HT-29 (cell line): ENCODE results near the gene PPP3CB. TPM values are rescaled to one million over a fixed set of nuclear protein-coding genes. Genes with fewer than 3 reads are reported as not detected.

ENCODE experiments used
- DNase-seq: peaks from one replicate; pipeline ENCODE4 v3.0.0-alpha.2; 2015; ENCODE audit warnings: low spot score
- total RNA-seq: library from RNA; depleted of rRNA; stranded (reverse); fragments of >200 nt; shearing (Covaris generic); gene quantifications from 2 replicates; pipeline ENCODE4 v1.2.3, GENCODE V29; 2014

The PPP3CB gene
- total RNA-seq, 1 experiment from 2014 or later = 4.9 TPM

GRCh38 chr10:73485320-73485719 is 10.5 kb downstream of the PPP3CB start:
- DNase-seq = no peak

DNA sequence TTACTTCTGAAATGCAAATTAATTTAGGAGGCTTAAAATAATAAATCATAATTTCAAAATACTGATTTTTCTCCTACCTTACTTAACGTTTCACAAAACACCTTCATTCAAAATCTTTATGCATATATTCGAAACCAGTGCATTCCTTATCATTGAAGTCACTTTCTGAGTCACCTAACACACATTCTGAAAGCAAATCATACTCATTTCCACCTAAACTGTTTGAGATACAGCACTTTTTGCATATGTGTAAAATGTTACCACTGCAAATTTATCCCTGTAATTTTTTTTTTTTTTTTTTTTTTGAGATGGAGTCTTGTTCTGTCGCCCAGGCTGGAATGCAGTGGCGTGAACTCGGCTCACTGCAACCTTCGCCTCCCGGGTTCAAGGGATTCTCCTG is 15.7 kb downstream of the PPP3CB start:
- no peak for DNase-seq

- DNase-seq = no peak
Observed at GRCh38 chr10:73478636-73479035, 17.2 kb downstream of the PPP3CB start.

DNA sequence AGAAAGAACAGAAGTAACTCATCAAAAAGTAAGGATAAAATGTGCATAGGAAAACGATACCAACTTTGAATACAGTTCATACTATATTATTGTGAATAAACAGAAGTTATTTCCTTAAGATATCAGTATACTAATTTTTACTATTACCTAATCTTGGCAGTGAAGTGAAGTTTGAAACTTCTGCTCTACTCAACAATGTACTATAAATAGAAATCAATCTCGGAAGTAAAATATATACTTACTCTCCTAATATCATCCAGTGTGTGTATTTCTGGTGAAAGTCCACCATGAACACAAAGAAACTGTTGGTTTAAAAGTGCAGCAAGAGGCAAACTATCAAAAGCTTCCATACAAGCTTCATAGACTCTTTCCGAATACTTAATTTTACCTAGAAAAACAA is 24.6 kb downstream of the PPP3CB start:
- no peak for DNase-seq

GRCh38 chr10:73469579-73469978 is 26.2 kb downstream of the PPP3CB start:
- DNase-seq = no peak

DNA sequence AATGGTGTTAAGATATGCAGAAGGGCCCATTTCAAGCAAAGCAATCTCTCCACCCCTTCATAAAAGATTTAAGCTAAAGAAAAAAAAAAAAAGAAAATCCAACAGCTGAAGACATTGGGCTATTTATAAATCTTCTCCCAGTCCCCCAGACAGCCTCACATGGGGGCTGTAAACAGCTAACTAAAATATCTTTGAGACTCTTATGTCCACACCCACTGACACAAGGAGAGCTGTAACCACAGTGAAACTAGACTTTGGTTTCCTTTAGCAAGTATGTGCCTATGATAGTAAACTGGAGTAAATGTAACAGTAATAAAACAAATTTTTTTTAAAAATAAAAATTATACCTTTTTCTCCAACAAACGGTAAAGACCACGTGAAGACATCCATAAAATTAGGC is 28.6 kb downstream of the PPP3CB start:
- no peak for DNase-seq

- DNase-seq = no peak
Observed at GRCh38 chr10:73465978-73466726, 29.7 kb downstream of the PPP3CB start.

GRCh38 chr10:73460897-73461296 is 34.9 kb downstream of the PPP3CB start:
- DNase-seq = no peak

GRCh38 chr10:73459683-73460314 is 36.0 kb downstream of the PPP3CB start:
- DNase-seq = no peak

- DNase-seq = no peak
Observed at GRCh38 chr10:73456187-73456890, 39.5 kb downstream of the PPP3CB start.

DNA sequence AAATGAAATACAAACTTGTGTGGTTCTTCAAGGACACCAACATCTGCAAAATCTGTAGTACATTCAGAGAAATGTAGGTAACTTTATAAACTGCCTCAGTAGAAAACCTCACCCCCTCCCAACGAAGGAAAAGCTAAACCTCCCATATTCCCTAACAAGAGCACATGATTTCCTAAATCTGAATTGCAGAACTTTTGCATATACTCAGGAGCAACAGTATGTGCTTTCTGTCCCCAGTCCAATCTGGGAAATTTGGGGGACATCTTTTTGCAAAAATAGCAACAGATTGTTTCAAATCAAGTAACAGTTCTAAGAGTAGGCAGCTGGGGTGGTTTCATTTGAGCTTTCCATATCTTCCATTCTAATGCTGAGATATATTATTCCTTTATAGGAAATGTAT is 46.7 kb downstream of the PPP3CB start:
- no peak for DNase-seq

DNA sequence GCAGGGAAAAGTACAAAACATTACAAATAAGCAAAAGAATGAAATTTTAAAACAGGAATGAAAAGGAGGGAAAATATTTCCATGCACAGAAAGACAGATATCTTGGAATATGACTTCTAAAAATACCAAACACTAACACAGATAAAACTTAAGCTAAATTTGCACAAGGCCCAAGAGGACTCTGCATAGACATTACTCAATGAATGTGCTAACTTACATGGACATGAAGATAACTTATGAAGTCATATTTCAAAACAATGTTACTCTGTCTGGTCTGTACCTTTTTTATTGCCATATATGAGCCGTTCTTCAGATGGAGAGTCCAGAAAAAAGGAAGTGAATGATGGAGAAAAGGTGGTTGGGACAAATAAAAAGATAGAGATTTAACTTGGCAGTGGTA is 47.4 kb downstream of the PPP3CB start:
- no peak for DNase-seq

GRCh38 chr10:73446926-73447325 is 48.9 kb downstream of the PPP3CB start:
- DNase-seq = no peak

- no peak for DNase-seq
Observed at GRCh38 chr10:73444457-73444856, 51.4 kb downstream of the PPP3CB start.

- no peak for DNase-seq
Observed at GRCh38 chr10:73439605-73440312, 56.1 kb downstream of the PPP3CB start.

- DNase-seq = no peak
Observed at GRCh38 chr10:73439055-73439454, 56.8 kb downstream of the PPP3CB start.

- DNase-seq = no peak
Observed at GRCh38 chr10:73433538-73433867, 62.3 kb downstream of the PPP3CB start, which contains the start of gene MSS51. TSS of gene MSS51 (minus strand) at chr10:73433561. CDS start at chr10:73428284, 5,277 bp downstream.

DNA sequence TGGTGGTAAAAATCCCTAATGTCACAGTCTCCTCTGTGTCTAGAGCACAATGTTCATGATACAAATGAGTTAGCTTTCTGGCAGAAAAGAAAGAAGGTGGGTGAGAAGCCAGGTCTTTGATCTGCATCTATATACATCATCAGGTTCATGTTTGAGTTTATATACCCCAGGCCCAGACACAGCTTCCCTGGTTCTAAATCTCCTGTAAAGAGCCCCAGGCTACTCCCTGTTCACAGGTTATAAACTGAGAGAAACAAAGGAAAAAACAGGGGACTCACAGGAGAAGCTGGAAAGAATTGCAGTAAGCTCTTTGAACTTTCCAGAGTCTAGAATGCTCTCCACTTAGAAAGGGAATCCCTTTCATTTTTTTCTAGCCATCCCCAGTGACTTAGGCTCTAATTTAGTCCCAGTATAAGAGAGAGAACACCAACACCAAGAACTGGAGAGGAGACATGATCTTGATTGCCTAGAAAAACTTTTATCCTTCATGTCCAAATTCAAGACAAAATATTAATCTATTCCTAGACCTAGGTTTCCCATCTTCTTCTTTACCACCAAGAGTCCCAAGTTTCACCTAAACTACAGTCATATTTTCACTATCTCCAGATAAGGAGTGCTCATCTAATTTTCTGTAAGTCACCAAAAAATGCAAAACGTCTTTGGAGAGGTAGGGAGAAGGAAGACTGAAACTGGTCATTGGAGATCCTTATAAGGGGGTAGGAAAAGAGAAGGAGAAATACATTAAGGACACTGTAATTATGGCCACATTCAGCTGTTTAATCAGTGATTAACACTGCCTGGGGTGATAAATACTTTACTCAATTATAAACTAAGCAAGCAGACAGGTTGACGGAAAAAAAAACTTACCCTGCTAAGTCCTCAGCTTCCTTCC is 62.9 kb downstream of the PPP3CB start:
- no peak for DNase-seq

DNA sequence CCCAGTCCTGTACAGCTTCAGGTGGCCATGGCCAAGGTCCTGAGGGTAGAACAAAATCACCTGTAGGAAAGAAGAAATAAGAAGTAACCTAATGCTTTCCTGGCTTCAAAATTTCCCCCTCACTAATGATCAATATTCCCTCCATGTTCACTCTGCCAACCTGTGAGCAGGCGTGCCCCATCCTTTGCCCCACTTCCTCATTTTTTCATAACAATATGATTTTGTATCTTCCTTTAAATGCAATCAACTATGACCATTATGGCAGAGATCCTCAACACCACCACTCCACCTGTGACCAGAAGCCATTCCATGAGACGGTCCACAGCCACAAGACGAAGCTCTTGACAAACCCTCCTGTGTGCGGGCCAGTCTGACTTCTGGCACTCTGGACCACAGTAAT is 69.5 kb downstream of the PPP3CB start:
- DNase-seq = no peak

DNA sequence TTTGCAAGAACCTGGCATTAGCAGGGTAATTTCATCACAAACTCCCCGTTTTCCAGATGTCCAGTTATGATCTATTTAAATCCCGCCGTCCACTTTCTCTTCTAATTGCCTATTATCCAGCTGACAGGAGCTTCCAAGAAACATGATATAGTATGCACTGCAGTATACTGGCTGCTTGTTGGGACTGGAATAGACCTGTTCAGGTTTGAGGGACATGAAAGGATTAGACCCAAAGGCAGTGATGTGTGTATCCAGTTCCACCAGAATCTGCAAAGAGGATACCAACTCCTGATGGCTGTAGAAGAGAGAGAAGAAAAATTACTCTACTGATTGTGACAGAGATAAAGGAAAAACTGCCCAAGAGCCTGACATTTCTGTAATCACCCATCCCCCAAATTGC is 71.3 kb downstream of the PPP3CB start:
- DNase-seq = no peak

DNA sequence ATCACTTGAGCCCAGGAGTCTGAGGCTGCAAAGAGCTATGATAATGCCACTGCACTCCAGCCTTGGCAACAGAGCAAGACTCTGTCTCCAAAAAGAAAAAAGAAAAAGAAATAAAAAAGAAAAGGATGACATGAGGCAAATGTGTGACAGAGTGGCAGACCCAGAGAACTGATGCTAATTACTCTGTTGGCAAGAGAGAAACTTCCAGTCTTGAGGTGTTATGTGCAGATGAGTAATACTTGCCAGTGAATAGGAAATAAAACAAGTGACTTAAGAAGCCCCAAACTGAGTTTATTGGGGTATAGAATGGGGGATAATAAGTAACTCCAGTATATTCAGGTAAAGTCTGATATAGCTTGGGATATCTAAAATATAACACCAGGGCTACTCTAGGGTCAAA is 72.5 kb downstream of the PPP3CB start:
- DNase-seq = no peak
